ENCODE results near the gene ICE2.

ICE2 gene

DNA sequence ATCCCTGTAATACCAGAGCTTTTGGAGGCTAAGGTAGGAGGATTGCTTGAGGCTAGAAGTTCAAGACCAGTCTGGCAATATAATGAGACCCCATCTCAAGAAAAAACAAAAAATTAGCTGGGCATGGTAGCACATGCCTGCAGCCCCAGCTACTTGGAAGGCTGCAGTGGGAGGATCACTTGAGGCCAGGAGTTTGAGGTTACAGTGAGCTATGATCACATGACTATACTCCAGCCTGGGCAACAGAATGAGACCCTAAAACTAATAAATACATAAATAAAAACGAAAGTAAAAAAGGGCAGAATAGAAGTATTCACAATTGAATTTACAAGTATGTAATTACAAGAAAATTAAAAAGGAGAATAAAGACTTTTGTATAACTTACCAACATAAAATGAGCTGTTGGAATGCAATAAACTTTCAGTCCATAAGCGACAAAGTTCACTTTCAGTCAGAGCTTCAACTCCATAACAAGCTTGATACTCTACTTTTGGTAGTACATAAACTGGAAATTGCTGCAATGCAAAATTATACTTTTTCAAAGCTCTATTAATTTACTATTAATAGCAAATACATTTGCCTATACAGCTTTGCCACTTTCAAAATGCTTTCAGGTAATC lies 36.8 kb downstream of the ICE2 start:
- Mint-ChIP-seq H3K36me3 (peaks cover 21% of the 10 kb centered on the region), H3K4me1 (no peaks in the 10 kb centered on the region), H3K27me3 (no peaks in the 10 kb centered on the region), H3K9me3 (no peaks in the 10 kb centered on the region), H3K27ac (no peak overlapping the region), H3K4me3 (no peak overlapping the region)
- ATAC-seq: no peak

DNA sequence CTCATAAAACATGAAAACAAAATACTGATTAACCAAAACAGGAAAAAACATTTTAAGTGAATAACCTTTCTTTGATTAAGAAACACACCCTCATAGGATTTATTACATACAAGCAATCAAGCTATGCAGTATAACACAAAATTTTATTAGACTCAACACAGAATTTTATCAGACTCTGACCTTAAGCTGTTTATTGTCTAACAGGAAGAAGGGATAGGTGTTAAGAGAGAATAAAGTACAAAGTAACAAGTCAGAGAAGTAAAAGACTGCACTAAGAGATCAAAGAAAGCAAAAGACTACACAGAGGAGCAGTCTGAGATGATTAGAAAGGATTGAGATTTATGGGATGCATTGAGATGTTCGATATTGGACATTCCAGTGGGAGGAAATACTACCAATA lies 37.6 kb downstream of the ICE2 start:
- Mint-ChIP-seq H3K9me3 (no peaks in the 10 kb centered on the region), H3K4me1 (no peaks in the 10 kb centered on the region), H3K4me3 (no peak overlapping the region), H3K36me3 (peaks cover 21% of the 10 kb centered on the region), H3K27me3 (no peaks in the 10 kb centered on the region), H3K27ac (no peak overlapping the region)
- no peak for ATAC-seq

DNA sequence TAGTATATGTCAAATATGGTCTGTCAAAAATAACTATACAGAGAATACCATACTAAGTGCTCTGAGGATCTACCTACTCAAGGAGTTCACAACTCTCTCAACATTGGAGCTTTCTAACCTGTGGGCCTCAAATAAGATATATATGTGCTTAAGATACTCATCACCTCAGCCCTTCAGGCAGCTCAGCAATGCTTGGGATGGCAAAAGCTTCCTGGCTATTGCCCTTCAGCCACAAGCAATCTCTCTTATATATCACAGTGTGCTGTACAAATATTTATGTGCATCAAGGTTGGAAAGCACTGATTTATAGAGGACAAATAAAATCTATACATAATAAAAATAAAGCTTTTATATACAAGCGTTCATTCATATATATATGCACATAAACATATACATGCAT lies 40.3 kb downstream of the ICE2 start:
- H3K9me3 Mint-ChIP-seq: no peaks in the 10 kb centered on the region
- no peak for ATAC-seq
- H3K27me3 Mint-ChIP-seq: no peaks in the 10 kb centered on the region
- H3K27ac Mint-ChIP-seq: no peak overlapping the region
- peaks cover 39% of the 10 kb centered on the region for H3K36me3 Mint-ChIP-seq
- no peak overlapping the region for H3K4me3 Mint-ChIP-seq
- no peaks in the 10 kb centered on the region for H3K4me1 Mint-ChIP-seq

DNA sequence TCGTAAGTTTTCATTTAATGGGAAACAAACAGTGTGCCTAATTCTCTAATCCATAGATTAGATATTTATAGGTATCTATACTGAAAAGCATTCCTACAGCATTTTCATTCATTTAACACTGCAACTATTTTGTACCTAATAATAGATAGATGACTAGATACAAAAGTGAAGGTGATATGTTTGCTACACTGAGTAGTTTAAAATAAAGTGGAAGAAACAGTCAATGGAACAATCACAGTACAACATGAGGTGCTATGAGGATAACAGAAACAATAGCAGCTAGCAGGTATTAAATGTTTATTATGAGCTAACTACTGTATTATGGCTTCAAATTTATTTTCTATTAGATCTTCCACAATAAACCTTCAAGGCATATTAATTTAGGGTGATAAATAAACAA lies 50.0 kb downstream of the ICE2 start:
- no peaks in the 10 kb centered on the region for H3K27me3 Mint-ChIP-seq
- no peak overlapping the region for H3K27ac Mint-ChIP-seq
- no peak for ATAC-seq
- no peak overlapping the region for H3K4me3 Mint-ChIP-seq
- peaks cover 4% of the 10 kb centered on the region for H3K4me1 Mint-ChIP-seq
- H3K9me3 Mint-ChIP-seq: no peaks in the 10 kb centered on the region
- peaks cover 32% of the 10 kb centered on the region for H3K36me3 Mint-ChIP-seq

DNA sequence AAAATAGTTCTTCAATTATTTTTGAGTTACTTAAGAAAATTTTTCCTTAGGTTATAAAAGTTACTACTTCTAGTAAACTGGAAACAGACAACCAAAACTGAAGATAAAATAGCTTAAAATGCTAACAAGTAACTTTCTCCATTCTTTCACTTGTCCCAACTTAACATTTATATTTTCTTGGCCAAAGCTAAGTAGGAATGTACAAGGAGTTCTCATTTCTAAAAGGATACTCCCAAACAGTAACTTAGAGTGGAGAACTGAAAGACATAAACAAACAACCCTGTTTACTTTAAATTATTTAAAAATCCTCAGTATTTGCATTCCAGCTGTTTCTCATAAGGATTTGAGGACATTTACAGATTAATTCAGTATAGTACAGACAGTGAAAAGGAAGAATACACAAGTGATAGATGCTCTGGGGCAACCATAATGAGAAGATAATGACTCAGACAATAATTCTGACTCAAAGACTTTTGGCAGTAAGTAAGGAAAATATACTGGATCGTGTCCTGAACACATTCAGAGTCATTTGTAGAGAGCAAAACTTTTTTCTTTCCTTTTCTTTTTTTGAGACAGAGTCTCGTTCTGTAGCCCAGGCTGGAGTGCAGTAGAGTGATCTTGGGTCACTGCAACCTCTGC lies 52.0 kb downstream of the ICE2 start:
- peaks cover 29% of the 10 kb centered on the region for H3K36me3 Mint-ChIP-seq
- H3K27ac Mint-ChIP-seq: no peak overlapping the region
- ATAC-seq: no peak

DNA sequence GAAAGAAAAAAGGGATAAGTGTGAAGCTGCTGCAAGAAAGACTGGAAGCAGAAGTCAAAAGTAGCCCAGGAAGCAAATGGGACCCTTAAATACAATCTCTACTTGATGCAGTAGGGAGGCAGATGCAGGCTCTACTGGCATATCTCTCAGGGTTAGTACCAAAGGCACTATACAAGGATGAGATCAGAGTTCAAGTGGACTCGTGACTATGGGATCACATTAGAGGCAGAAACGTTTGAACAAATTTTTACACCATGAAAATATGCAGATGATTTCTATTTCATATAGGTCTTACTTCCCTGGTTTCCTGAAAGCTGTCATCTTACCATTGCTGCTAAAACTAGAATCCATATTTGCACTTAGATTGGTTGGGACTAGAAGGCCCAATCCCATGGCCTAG lies 53.5 kb downstream of the ICE2 start:
- H3K9me3 Mint-ChIP-seq: no peaks in the 10 kb centered on the region
- no peak for ATAC-seq
- no peak overlapping the region for H3K27ac Mint-ChIP-seq
- peaks cover 7% of the 10 kb centered on the region for H3K4me1 Mint-ChIP-seq
- peaks cover 23% of the 10 kb centered on the region for H3K36me3 Mint-ChIP-seq
- no peaks in the 10 kb centered on the region for H3K27me3 Mint-ChIP-seq
- no peak overlapping the region for H3K4me3 Mint-ChIP-seq

More for the DNA sequence above, 52.0 kb downstream of the ICE2 start:
- Mint-ChIP-seq H3K4me3 (no peak overlapping the region), H3K9me3 (no peaks in the 10 kb centered on the region), H3K4me1 (peaks cover 7% of the 10 kb centered on the region), H3K27me3 (no peaks in the 10 kb centered on the region)

DNA sequence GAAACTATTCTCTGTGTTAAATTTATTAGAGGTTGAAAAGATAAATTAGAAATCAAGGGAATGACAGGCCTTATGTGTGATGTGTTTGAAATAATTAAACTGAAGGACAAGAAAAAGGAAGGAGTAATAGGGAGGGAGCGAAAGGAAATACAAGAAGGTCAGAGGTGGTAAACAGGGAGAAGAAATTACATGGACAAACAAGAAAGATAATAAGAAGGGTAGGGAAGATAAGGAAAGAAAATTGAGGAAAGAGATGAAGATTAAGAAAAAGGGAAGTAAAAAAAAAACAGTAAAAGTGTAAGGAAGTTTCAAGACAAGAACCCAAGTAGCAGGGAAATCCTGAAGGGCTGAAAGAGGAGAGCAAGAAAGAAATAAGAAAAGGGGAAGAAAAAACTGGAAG lies 54.9 kb downstream of the ICE2 start:
- H3K9me3 Mint-ChIP-seq: no peaks in the 10 kb centered on the region

DNA sequence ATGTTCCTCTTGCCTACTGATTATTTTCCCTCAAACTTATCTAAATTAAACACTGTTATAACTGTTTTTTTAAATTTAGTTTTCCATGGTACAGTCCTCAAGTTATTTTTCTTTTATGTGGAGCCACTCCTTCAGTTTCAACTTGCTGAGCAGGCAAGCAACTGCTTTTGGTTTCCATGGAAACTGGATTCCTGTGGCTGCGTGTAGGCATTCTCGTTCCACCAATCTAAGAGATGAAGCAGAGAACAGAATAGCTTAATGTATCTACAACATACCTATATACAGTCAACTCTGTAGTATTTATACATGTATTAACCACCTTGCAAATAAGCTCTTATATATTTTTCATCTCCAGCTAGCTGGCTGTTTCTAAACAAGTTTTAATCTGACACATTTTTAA lies 55.4 kb downstream of the ICE2 start:
- no peak for ATAC-seq
- peak overlapping the region; percentile 5 for H3K27ac Mint-ChIP-seq
- H3K36me3 Mint-ChIP-seq: peaks cover 23% of the 10 kb centered on the region
- H3K4me1 Mint-ChIP-seq: peaks cover 7% of the 10 kb centered on the region
- H3K27me3 Mint-ChIP-seq: no peaks in the 10 kb centered on the region
- no peak overlapping the region for H3K4me3 Mint-ChIP-seq
- H3K9me3 Mint-ChIP-seq: no peaks in the 10 kb centered on the region

More for the DNA sequence above, 54.9 kb downstream of the ICE2 start:
- Mint-ChIP-seq H3K36me3 (peaks cover 23% of the 10 kb centered on the region), H3K27me3 (no peaks in the 10 kb centered on the region), H3K27ac (peak overlapping the region; percentile 5), H3K4me3 (no peak overlapping the region), H3K4me1 (peaks cover 7% of the 10 kb centered on the region)
- no peak for ATAC-seq

DNA sequence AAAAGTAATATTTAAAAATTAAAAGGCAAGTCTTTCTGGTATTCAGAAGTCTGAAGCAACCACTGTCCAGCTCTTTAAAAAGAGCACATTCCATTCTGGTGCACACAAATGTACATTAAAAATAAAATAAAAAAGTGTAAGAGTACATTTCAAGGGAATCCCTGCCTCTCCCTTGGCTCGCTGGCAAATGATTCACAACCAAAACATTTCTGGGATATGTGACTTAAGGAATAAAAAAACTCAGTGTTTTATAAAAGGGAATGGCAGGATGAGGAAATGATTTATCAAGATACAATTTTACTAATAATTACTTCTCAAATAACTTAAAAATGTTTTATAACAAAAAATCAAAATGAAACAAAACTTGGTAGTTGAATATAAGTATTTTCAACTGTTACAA lies 57.4 kb downstream of the ICE2 start:
- no peaks in the 10 kb centered on the region for H3K9me3 Mint-ChIP-seq
- H3K4me3 Mint-ChIP-seq: no peak overlapping the region
- H3K36me3 Mint-ChIP-seq: peaks cover 17% of the 10 kb centered on the region
- no peak overlapping the region for H3K27ac Mint-ChIP-seq
- ATAC-seq: no peak
- H3K27me3 Mint-ChIP-seq: no peaks in the 10 kb centered on the region
- peaks cover 7% of the 10 kb centered on the region for H3K4me1 Mint-ChIP-seq

DNA sequence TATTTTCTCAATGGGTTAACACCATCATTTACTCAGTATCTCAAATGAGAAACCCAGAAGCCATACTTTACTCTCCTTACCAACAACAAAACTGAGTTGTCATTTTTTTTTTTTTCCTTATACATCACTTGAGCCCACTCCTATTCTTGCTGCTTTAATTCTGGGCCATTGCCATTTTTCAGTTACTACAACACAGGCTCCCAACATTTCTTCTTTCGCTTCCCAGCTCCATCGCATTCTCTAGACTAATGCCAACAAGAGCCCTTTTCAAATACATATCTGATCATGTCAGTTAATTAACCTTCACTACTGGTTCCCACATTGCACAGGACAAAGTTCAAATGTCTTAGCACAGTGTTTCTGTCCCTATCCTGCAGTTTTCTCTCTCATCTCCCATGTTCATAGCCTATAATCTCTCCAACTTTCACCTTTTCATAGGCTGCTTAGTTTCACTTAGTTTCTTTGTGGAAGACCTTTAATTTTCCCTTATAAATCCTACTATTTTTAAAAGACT lies 58.7 kb downstream of the ICE2 start:
- no peaks in the 10 kb centered on the region for H3K9me3 Mint-ChIP-seq
- no peak for ATAC-seq
- no peak overlapping the region for H3K4me3 Mint-ChIP-seq
- peak overlapping the region; percentile 9 for H3K27ac Mint-ChIP-seq
- peaks cover 7% of the 10 kb centered on the region for H3K4me1 Mint-ChIP-seq
- H3K27me3 Mint-ChIP-seq: no peaks in the 10 kb centered on the region
- H3K36me3 Mint-ChIP-seq: peaks cover 17% of the 10 kb centered on the region

DNA sequence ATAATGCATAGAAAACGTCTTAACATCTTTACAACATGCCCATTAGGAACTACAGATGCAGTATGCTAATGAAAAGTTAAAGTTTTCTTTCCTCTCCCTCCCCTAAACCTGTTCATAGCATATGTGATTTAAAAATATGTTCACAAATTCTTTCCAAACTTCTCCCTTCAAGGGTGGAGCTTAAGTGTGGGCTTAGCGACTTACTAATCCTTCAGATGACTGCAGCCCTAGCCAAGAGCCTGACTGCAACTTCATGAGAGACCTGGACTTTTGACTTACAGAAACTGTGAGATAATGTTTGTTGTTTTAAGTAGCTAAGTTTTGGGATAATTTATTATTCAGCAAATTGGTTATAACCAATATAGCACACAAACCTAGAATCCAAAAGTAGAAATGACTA lies 59.2 kb downstream of the ICE2 start:
- H3K9me3 Mint-ChIP-seq: no peaks in the 10 kb centered on the region
- H3K27ac Mint-ChIP-seq: no peak overlapping the region
- H3K4me1 Mint-ChIP-seq: peaks cover 7% of the 10 kb centered on the region
- no peak overlapping the region for H3K4me3 Mint-ChIP-seq
- no peaks in the 10 kb centered on the region for H3K27me3 Mint-ChIP-seq
- H3K36me3 Mint-ChIP-seq: peaks cover 17% of the 10 kb centered on the region
- no peak for ATAC-seq

DNA sequence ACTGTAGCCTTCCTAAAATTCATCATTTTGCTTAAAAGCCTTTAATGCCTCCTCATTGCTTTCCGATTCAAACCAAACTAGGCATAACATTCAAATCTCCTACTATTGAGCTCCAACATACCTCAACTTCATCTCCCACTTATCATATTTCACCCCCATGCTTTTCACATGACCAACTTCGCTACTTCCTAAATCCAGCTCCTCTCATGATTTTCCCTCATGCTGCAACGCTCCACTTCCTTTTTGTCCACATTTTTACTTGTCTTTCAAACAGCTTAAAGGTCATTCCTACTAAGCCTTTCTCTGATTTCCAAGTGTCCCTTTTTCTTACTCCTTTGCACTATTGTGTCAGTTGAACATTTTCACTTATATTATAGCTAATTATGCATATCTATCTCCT lies 60.8 kb downstream of the ICE2 start:
- Mint-ChIP-seq H3K36me3 (peaks cover 10% of the 10 kb centered on the region), H3K27ac (no peak overlapping the region), H3K4me3 (no peak overlapping the region), H3K27me3 (no peaks in the 10 kb centered on the region), H3K9me3 (no peaks in the 10 kb centered on the region), H3K4me1 (no peaks in the 10 kb centered on the region)
- no peak for ATAC-seq

DNA sequence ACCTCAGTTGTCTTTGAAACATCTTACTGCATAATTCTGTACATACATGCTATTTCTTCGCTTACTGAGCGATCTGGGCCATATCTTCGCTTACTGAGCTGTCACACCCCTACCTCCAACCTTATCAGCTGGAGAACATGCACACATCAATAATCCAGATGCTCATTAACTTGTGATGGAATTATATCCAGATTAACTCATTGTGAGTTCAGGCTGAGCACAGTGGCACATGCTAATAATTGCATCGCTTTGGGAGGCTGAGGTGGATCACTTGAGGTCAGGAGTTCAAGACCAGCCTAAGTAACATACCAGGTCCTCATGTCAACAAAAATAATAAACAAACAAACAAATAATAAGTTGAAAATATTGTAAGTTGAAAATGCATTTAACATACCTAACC lies 61.8 kb downstream of the ICE2 start:
- no peak overlapping the region for H3K4me3 Mint-ChIP-seq
- H3K27me3 Mint-ChIP-seq: no peaks in the 10 kb centered on the region
- H3K27ac Mint-ChIP-seq: no peak overlapping the region
- H3K9me3 Mint-ChIP-seq: no peaks in the 10 kb centered on the region
- H3K36me3 Mint-ChIP-seq: peaks cover 10% of the 10 kb centered on the region
- H3K4me1 Mint-ChIP-seq: no peaks in the 10 kb centered on the region
- no peak for ATAC-seq

DNA sequence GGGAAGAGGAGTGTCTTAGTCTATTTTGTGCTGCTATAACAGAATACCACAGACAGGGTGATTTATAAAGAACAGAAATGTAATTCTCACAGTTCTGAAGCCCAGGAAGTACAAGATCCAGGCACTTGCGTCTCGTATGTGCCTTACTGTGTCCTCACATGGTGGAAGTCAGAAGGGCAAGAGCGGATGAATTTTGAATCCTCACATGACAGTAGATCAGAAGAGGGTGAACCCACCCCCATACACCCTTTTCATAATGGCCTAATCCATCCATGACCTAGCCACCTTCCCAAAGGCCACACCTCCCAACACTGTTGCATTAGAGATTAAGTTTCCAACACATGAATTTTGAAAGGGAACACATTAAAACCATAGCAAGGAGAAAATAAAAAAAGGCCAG lies 62.5 kb downstream of the ICE2 start:
- Mint-ChIP-seq H3K4me1 (no peaks in the 10 kb centered on the region), H3K4me3 (no peak overlapping the region), H3K27ac (no peak overlapping the region), H3K9me3 (no peaks in the 10 kb centered on the region), H3K36me3 (peaks cover 10% of the 10 kb centered on the region), H3K27me3 (no peaks in the 10 kb centered on the region)
- ATAC-seq: no peak

DNA sequence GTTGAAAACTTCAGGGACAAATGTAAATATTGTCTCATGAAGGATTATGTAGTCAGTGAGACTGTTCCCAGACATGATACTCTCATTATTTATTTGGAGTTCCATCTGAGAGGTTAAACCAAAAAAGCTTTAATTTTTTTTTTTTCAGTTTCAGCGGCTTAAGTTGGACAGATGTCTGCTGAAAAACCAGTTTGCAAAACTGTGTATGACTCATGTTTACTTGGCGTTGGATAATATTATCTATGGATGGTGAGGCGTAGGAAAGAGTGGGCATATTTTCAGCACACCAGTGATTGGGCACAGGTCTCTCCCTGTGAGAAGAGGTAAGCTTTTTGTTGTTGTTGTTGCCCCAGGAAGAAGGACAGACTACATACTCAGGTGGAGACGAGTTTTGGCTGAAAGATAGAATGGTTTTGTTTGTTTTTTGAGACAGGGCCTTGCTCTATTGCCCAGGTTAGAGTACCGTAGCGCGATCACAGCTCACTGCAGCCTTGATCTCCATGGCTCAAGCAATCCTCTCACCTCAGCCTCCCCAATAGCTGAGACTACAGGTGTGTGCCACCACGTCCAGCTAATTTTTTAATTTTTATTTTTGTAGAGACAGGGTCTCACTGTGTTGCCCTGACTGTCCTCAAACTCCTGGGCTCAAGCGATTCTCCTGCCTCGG lies 64.8 kb downstream of the ICE2 start:
- ATAC-seq: no peak
- no peaks in the 10 kb centered on the region for H3K9me3 Mint-ChIP-seq
- H3K27ac Mint-ChIP-seq: no peak overlapping the region
- H3K36me3 Mint-ChIP-seq: no peaks in the 10 kb centered on the region
- H3K4me3 Mint-ChIP-seq: no peak overlapping the region
- peaks cover 2% of the 10 kb centered on the region for H3K4me1 Mint-ChIP-seq
- no peaks in the 10 kb centered on the region for H3K27me3 Mint-ChIP-seq

All from stimulated activated memory B cell treated with anti-CD40 and anti-IgM and Interleukin-4, amounts not matched to agents 10 μg/mL and 1 μg/mL and 100 μg/mL, for 72 hours (primary cell).